DND-41 (cell line): ENCODE results near the gene BACH2.

ENCODE experiments used
- CTCF ChIP-seq: IDR thresholded peaks from 2 replicates; pipeline ENCODE4 v1.5.1; 2012; ENCODE audit warnings: borderline replicate concordance, low read length, moderate library complexity, mild to moderate bottlenecking; ENCODE audit not compliant: poor library complexity, severe bottlenecking; ENCODE audit errors: extremely low read depth
- EZH2 ChIP-seq: IDR thresholded peaks from 3 replicates; pipeline ENCODE4 v1.6.1; 2012; ENCODE audit warnings: borderline replicate concordance, low read depth, mild to moderate bottlenecking, moderate library complexity, low read length, inconsistent platforms; ENCODE audit not compliant: severe bottlenecking

- TF ChIP-seq CTCF: no peak
- no peak for TF ChIP-seq EZH2
Measured at GRCh38 chr6:90072935-90073464, 223.6 kb downstream of the BACH2 start.
